BLaER1 (cell line): Measurements from ENCODE around the gene OS9.
"Not testable (repeated sequence)": the region's sequence is repeated elsewhere in the genome, so short reads cannot be mapped to it uniquely, and the experiment has no call there.

Source experiments
- H3K27ac ChIP-seq: shearing (Covaris generic); formaldehyde crosslinking; 2 replicates; pipeline ENCODE4 v1.8.1; 2022
- H3K27me3 ChIP-seq: shearing (Covaris generic); formaldehyde crosslinking; 2 replicates; pipeline ENCODE4 v1.8.1; 2022
- H3K36me3 ChIP-seq: shearing (Covaris generic); formaldehyde crosslinking; 2 replicates; pipeline ENCODE4 v1.8.1; 2022
- H3K4me1 ChIP-seq: shearing (Covaris generic); formaldehyde crosslinking; 2 replicates; pipeline ENCODE4 v1.8.1; 2022
- H3K4me2 ChIP-seq: shearing (Covaris generic); formaldehyde crosslinking; 2 replicates; pipeline ENCODE4 v1.8.1; 2022
- H3K4me3 ChIP-seq: shearing (Covaris generic); formaldehyde crosslinking; 2 replicates; pipeline ENCODE4 v1.8.1; 2022
- H3K9ac ChIP-seq: shearing (Covaris generic); formaldehyde crosslinking; 2 replicates; pipeline ENCODE4 v1.8.1; 2022
- H3K9me3 ChIP-seq: shearing (Covaris generic); formaldehyde crosslinking; 2 replicates; pipeline ENCODE4 v1.8.1; 2022
- H4K20me1 ChIP-seq: shearing (Covaris generic); formaldehyde crosslinking; 2 replicates; pipeline ENCODE4 v1.8.1; 2022
- Cebpa-rat ChIP-seq: shearing (Covaris generic); IDR thresholded peaks from 2 replicates; pipeline ENCODE4 v1.8.1; 2022

OS9 gene, protein sequence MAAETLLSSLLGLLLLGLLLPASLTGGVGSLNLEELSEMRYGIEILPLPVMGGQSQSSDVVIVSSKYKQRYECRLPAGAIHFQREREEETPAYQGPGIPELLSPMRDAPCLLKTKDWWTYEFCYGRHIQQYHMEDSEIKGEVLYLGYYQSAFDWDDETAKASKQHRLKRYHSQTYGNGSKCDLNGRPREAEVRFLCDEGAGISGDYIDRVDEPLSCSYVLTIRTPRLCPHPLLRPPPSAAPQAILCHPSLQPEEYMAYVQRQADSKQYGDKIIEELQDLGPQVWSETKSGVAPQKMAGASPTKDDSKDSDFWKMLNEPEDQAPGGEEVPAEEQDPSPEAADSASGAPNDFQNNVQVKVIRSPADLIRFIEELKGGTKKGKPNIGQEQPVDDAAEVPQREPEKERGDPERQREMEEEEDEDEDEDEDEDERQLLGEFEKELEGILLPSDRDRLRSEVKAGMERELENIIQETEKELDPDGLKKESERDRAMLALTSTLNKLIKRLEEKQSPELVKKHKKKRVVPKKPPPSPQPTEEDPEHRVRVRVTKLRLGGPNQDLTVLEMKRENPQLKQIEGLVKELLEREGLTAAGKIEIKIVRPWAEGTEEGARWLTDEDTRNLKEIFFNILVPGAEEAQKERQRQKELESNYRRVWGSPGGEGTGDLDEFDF

DNA sequence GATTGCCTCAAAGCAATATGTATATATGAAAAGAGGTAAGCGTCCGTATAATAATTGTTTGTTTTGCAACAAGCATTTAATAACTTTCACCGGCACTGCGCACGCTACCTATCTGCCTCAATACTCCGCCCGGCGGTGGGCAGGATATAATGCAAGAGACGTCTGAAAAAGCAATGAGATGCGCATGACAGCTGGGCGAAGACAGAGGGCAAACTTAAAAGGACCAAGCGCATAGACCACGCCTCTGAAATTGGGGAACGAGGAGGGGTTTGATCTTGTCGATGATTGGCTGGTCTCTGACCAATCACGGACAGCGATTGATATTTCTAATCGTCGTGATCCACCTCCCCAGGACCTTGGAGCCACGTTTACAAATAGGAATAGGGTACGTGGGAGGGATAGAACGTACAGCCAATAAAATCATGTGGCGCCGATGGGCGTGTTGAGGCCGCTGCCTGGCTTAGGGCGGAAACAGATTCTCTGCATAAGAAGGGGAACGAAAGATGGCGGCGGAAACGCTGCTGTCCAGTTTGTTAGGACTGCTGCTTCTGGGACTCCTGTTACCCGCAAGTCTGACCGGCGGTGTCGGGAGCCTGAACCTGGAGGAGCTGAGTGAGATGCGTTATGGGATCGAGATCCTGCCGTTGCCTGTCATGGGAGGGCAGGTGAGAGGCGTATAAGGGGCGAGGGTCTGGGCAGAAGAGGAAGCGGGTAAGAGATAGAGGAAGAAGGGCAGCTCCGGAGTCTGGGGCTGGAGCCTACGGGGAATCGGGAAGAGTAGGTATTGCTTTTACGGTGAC lies at the start of gene OS9:
OS9 (plus strand) TSS at position 474 of the 800 bp plus-strand sequence; CDS start at position 504, 30 bp downstream.
- Histone ChIP-seq H4K20me1 (no peaks in the 10 kb centered on the region), H3K27ac (peak within 1 kb of the TSS; percentile 80), H3K4me1 (peaks cover 10% of the 10 kb centered on the region), H3K9me3 (no peaks in the 10 kb centered on the region; the same call in 1 of the 2 replicates), H3K9ac (peak within 1 kb of the TSS; percentile 87), H3K4me3 (peak within 1 kb of the TSS; percentile 85), H3K36me3 (peaks cover 35% of the 10 kb centered on the region), H3K4me2 (peak within 1 kb of the TSS; percentile 85), H3K27me3 (no peaks in the 10 kb centered on the region)
- TF ChIP-seq Cebpa-rat, result no peak

DNA sequence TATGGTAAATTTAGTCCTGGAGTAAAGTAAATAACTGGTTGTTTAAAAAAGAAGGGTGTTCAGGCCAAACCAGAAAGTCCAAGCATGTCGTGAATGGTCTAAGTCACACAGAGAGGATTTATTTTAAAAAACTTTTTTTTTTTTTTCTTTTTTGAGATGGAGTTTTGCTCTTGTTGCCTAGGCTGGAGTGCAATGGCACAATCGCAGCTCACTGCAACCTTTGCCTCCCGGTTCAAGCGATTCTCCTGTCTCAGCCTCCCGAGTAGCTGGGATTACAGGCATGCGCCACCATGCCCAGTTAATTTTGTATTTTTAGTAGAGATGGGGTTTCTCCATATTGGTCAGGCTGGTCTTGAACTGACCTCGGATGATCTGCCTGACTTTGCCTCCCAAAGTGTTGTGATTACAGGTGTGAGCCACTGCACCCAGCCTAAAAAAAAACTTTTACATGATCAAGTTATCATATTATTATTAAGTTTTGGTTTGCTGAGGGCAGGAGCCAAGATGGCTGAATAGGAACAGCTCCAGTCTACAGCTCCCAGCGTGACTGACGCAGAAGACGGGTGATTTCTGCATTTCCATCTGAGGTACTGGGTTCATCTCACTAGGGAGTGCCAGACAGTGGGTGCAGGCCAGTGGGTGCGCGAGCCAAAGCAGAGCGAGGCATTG lies 47.8 kb upstream of the OS9 start:
- H3K9ac ChIP-seq, H3K27me3 ChIP-seq, H4K20me1 ChIP-seq, H3K4me2 ChIP-seq, H3K4me1 ChIP-seq, H3K36me3 ChIP-seq, H3K27ac ChIP-seq, H3K4me3 ChIP-seq: not testable (repeated sequence)
- peaks cover 40% of the 10 kb centered on the region for H3K9me3 ChIP-seq

DNA sequence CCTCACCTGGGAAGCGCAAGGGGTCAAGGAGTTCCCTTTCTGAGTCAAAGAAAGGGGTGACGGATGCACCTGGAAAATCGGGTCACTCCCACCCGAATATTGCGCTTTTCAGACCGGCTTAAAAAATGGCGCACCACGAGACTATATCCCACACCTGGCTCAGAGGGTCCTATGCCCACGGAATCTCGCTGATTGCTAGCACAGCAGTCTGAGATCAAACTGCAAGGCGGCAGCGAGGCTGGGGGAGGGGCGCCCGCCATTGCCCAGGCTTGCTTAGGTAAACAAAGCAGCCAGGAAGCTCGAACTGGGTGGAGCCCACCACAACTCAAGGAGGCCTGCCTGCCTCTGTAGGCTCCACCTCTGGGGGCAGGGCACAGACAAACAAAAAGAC lies 47.3 kb upstream of the OS9 start:
- not testable (repeated sequence) for H3K4me2 ChIP-seq, H3K36me3 ChIP-seq, H3K9ac ChIP-seq, H3K27me3 ChIP-seq, H3K4me1 ChIP-seq, H3K27ac ChIP-seq, H4K20me1 ChIP-seq, H3K4me3 ChIP-seq
- peaks cover 40% of the 10 kb centered on the region for H3K9me3 ChIP-seq

DNA sequence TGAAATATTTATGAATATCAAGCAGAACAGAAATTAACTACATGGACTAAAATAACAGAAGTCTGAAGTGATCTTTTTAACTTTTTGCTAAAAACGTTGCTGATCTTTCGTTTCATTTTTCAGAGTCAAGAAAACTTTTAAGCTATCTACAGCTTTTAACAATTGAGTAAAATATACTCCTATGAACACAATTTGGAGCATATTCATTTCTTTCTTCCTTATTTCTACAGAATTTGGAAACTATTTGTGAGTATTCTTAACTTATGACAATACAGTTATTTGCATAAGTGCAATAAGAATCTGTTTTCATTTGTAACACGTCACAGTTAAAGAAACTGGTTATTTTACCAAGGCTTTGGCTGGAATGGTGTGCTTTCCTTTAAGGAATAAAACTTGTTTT lies 39.9 kb upstream of the OS9 start:
- Histone ChIP-seq H4K20me1 (no peaks in the 10 kb centered on the region), H3K4me2 (no peak overlapping the region), H3K4me3 (no peak overlapping the region), H3K36me3 (no peaks in the 10 kb centered on the region), H3K27me3 (no peaks in the 10 kb centered on the region), H3K9me3 (peaks cover 50% of the 10 kb centered on the region), H3K9ac (no peak overlapping the region), H3K27ac (no peak overlapping the region), H3K4me1 (no peaks in the 10 kb centered on the region)
- no peak for TF ChIP-seq Cebpa-rat

DNA sequence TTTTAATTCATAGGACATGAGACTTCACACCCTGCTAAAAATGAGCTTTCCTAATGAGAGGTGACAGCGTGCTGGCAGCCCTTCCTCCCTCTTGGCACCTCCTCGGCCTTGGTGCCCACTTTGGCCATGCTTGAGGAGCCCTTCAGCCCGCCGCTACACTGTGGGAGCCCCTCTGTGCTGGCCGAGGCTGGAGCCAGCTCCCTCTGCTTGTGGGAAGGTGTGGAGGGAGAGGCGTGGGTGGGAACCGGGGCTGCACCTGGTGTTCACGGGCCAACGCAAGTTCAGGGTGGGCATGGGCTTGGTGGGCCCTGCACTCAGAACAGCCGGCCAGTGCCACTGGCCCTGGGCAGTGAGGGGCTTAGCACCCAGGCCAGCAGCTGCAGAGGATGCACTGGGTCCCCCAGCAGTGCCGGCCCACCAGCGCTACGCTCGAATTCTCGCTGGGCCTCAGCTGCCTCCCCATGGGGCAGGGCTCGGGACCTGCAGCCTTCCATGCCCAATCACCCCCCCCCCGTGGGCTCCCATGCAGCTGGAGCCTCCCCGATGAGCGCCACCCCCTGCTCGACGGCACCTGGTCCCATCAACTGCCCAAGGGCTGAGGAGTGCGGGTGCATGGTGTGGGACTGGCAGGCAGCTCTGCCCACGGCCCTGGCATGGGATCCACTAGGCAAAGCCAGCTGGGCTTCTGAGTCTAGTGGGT lies 38.2 kb upstream of the OS9 start:
- no peaks in the 10 kb centered on the region for H3K4me1 ChIP-seq
- no peak overlapping the region for H3K9ac ChIP-seq
- H3K27ac ChIP-seq, result no peak overlapping the region
- no peaks in the 10 kb centered on the region for H3K27me3 ChIP-seq
- no peak overlapping the region for H3K4me3 ChIP-seq
- no peaks in the 10 kb centered on the region for H4K20me1 ChIP-seq
- no peak for TF ChIP-seq Cebpa-rat
- H3K9me3 ChIP-seq, result peaks cover 60% of the 10 kb centered on the region
- H3K4me2 ChIP-seq, result no peak overlapping the region
- no peaks in the 10 kb centered on the region for H3K36me3 ChIP-seq

DNA sequence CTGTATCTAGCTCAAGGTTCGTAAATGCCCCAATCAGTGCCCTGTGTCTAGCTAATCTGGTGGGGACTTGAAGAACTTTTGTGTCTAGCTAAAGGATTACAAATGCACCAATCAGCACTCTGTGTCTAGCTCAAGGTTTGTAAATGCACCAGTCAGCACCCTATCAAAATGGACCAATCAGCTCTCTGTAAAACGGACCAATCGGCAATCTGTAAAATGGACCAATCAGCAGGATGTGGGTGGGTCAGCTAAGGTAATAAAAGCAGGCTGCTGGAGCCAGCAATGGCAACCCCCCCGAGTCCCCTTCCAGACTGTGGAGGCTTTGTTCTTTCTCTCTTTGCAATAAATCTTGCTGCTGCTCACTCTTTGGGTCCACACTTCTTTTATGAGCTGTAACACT lies 37.5 kb upstream of the OS9 start:
- peaks cover 66% of the 10 kb centered on the region for H3K9me3 ChIP-seq
- H3K27ac ChIP-seq, H3K4me1 ChIP-seq, H3K27me3 ChIP-seq, H3K9ac ChIP-seq, H4K20me1 ChIP-seq, H3K4me2 ChIP-seq, H3K36me3 ChIP-seq, H3K4me3 ChIP-seq: not testable (repeated sequence)

DNA sequence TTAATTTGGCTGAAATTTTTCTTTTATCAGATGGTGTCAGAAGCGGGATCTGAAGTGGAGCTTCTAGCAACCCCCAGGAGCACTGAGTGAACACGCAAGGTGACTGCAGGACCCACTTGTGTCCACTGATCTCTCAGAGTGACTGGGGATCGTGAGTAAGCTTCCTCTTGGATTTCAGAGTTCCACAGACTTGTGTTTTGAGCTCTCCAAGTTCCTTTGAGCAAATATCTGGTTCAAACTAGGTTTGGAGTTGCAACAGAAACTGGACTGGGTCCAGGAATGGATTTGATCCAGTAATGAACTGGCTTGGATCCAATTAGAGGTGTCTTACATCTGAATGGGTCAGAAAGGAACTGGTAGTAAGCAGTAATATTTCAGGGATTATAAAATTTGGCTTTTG lies 36.2 kb upstream of the OS9 start:
- no peak overlapping the region for H3K4me2 ChIP-seq
- H4K20me1 ChIP-seq, result no peaks in the 10 kb centered on the region
- H3K36me3 ChIP-seq, result no peaks in the 10 kb centered on the region
- no peaks in the 10 kb centered on the region for H3K27me3 ChIP-seq
- peaks cover 74% of the 10 kb centered on the region for H3K9me3 ChIP-seq
- H3K9ac ChIP-seq, result no peak overlapping the region
- no peaks in the 10 kb centered on the region for H3K4me1 ChIP-seq
- no peak for TF ChIP-seq Cebpa-rat
- no peak overlapping the region for H3K27ac ChIP-seq
- H3K4me3 ChIP-seq, result no peak overlapping the region

DNA sequence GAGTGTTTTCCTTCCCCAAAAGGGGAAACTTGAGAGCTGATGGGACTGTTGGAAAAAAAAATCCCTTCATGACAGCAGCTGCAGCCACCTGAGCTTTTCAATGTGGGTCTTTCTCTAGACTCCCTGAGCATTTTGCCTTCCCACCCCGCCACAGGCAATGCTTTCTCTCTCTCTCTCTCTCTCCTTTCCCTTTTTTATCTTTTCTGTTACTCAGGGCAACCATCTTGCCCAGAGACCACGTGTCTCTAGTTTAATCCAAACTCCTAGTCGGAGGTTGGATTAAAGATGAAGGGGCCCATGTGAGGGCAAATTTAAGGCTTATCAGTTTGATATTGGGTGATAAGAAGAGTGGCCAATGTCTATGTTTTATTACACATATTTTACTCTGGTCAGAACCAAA lies 35.0 kb upstream of the OS9 start:
- TF ChIP-seq Cebpa-rat, result no peak
- H3K9ac ChIP-seq, result no peak overlapping the region
- peaks cover 74% of the 10 kb centered on the region for H3K9me3 ChIP-seq
- H3K36me3 ChIP-seq, result no peaks in the 10 kb centered on the region
- H4K20me1 ChIP-seq, result no peaks in the 10 kb centered on the region
- H3K4me1 ChIP-seq, result no peaks in the 10 kb centered on the region
- no peak overlapping the region for H3K27ac ChIP-seq
- H3K27me3 ChIP-seq, result no peaks in the 10 kb centered on the region
- H3K4me3 ChIP-seq, result no peak overlapping the region
- H3K4me2 ChIP-seq, result no peak overlapping the region

DNA sequence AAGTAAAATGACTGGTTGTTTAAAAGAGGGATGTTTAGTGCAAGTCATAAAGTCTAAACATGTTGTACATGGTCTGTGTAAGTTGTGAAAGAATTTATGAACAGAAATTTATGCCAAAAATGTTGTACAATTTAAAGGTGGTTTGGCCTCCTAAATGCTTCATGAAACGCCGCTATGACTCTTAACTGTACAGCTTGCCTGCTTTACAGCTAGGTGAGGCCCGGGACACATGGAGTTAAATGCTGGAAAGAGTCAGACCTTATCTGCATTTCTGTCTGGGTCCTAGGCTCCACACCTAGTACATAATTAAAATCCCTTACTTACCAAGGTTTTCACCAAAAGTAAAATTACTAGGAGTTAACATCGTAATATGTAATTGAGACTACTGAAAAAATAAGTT lies 32.6 kb upstream of the OS9 start:
- Histone ChIP-seq H3K4me3 (no peak overlapping the region), H4K20me1 (no peaks in the 10 kb centered on the region), H3K27ac (no peak overlapping the region), H3K36me3 (no peaks in the 10 kb centered on the region), H3K4me2 (no peak overlapping the region), H3K27me3 (no peaks in the 10 kb centered on the region), H3K9ac (no peak overlapping the region), H3K9me3 (peaks cover 70% of the 10 kb centered on the region), H3K4me1 (no peaks in the 10 kb centered on the region)
- no peak for TF ChIP-seq Cebpa-rat

DNA sequence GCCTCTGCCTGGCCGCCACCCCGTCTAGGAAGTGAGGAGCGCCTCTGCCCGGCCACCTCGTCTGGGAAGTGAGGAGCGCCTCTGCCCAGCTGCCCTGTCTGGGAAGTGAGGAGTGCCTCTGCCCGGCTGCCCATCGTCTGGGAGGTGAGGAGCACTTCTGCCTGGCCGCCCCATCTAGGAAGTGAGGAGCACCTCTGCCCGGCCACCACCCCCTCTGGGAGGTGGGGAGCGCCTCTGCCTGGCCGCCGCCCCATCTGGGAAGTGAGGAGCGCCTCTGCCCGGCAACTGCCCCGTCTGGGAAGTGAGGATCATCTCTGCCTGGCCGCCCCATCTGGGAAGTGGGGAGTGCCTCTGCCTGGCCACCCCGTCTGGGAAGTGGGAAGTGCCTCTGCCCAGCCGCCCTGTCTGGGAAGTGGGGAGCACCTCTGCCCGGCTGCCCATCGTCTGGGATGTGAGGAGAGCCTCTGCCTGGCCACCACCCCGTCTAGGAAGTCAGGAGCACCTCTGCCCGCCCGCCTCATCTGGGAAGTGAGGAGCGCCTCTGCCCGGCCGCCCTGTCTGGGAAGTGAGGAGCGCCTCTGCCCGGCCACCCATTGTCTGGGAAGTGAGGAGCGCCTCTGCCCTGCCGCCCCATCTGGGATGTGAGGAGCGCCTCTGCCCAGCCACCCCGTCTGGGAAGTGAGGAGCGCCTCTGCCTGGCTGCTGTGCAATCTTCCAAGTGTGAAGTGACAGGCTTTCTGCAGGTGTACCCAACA lies 28.7 kb upstream of the OS9 start:
- H3K4me2 ChIP-seq, H3K36me3 ChIP-seq, H3K27me3 ChIP-seq, H3K27ac ChIP-seq, H3K9ac ChIP-seq, H3K4me3 ChIP-seq, H3K4me1 ChIP-seq, H4K20me1 ChIP-seq: not testable (repeated sequence)
- peaks cover 49% of the 10 kb centered on the region for H3K9me3 ChIP-seq
